WTC11 (cell line): ENCODE data around the gene TEX52. TPM values are rescaled to one million over a fixed set of nuclear protein-coding genes. Genes with fewer than 3 reads are reported as not detected.

ENCODE experiments used
- CREB1 ChIP-seq: sonication (generic); formaldehyde crosslinking; IDR thresholded peaks from 2 replicates; pipeline ENCODE4 v1.8.0; 2023; ENCODE audit warnings: mild to moderate bottlenecking, missing genetic modification reagents
- ELF4 ChIP-seq: sonication (generic); formaldehyde crosslinking; IDR thresholded peaks from 2 replicates; pipeline ENCODE4 v1.8.1; 2022; ENCODE audit warnings: low read depth, mild to moderate bottlenecking, moderate library complexity, missing genetic modification reagents
- FOXP1 ChIP-seq: sonication (generic); formaldehyde crosslinking; IDR thresholded peaks from 2 replicates; pipeline ENCODE4 v1.8.0; 2022; ENCODE audit warnings: missing genetic modification reagents, mild to moderate bottlenecking, moderate library complexity, borderline replicate concordance
- IRF2 ChIP-seq: sonication (generic); formaldehyde crosslinking; IDR thresholded peaks from 2 replicates; pipeline ENCODE4 v1.8.0; 2022; ENCODE audit warnings: low read depth, missing genetic modification reagents, borderline replicate concordance
- KAT7 ChIP-seq: sonication (generic); formaldehyde crosslinking; IDR thresholded peaks from 2 replicates; pipeline ENCODE4 v1.8.1; 2023; ENCODE audit warnings: missing genetic modification reagents, mild to moderate bottlenecking, borderline replicate concordance
- MYBL2 ChIP-seq: sonication (generic); formaldehyde crosslinking; IDR thresholded peaks from 2 replicates; pipeline ENCODE4 v1.8.1; 2023; ENCODE audit warnings: mild to moderate bottlenecking, moderate library complexity, missing genetic modification reagents
- NFYB ChIP-seq: sonication (generic); formaldehyde crosslinking; conservative IDR thresholded peaks from 2 replicates; pipeline ENCODE4 v1.8.0; 2022; ENCODE audit warnings: low read depth, missing genetic modification reagents
- TEAD1 ChIP-seq: sonication (generic); formaldehyde crosslinking; IDR thresholded peaks from 2 replicates; pipeline ENCODE4 v1.8.0; 2022; ENCODE audit warnings: mild to moderate bottlenecking, missing genetic modification reagents
- ZNF121 ChIP-seq: sonication (generic); formaldehyde crosslinking; IDR thresholded peaks from 2 replicates; pipeline ENCODE4 v1.8.0; 2023; ENCODE audit warnings: missing genetic modification reagents
- ZNF396 ChIP-seq: fragments of 250-450 bp; sonication (Bioruptor Pico); IDR thresholded peaks from 2 replicates; pipeline ENCODE4 v1.8.0; 2021; ENCODE audit warnings: mild to moderate bottlenecking, moderate library complexity, borderline replicate concordance
- ZNF671 ChIP-seq: fragments of 250-450 bp; sonication (Bioruptor Pico); IDR thresholded peaks from 2 replicates; pipeline ENCODE4 v1.8.0; 2021; ENCODE audit warnings: mild to moderate bottlenecking
- total RNA-seq: library from RNA; stranded (reverse); gene quantifications from 3 replicates; pipeline ENCODE4 v1.2.3, GENCODE V29; 2021
- TF ChIP-seq, protein P1 (sequence below): sonication (generic); formaldehyde crosslinking; IDR thresholded peaks from 2 replicates; pipeline ENCODE4 v1.8.1; 2022; ENCODE audit warnings: low read depth, mild to moderate bottlenecking, moderate library complexity, missing genetic modification reagents, borderline replicate concordance
- TF ChIP-seq, protein P2 (sequence below): sonication (generic); formaldehyde crosslinking; IDR thresholded peaks from 2 replicates; pipeline ENCODE4 v1.8.0; 2022; ENCODE audit warnings: missing genetic modification reagents
- TF ChIP-seq, protein P3 (sequence below): sonication (generic); formaldehyde crosslinking; IDR thresholded peaks from 2 replicates; pipeline ENCODE4 v1.8.1; 2023; ENCODE audit warnings: mild to moderate bottlenecking, missing genetic modification reagents
- TF ChIP-seq, protein P4 (sequence below): sonication (generic); formaldehyde crosslinking; conservative IDR thresholded peaks from 2 replicates; pipeline ENCODE4 v1.8.1; 2023; ENCODE audit warnings: mild to moderate bottlenecking, low read depth, missing genetic modification reagents, moderate library complexity
- TF ChIP-seq, protein P5 (sequence below): sonication (generic); formaldehyde crosslinking; conservative IDR thresholded peaks from 2 replicates; pipeline ENCODE4 v1.8.1; 2022; ENCODE audit warnings: mild to moderate bottlenecking, missing genetic modification reagents
- TF ChIP-seq, protein P6 (sequence below): fragments of 250-450 bp; sonication (Bioruptor Pico); IDR thresholded peaks from 2 replicates; pipeline ENCODE4 v1.9.0; 2021; ENCODE audit warnings: mild to moderate bottlenecking, borderline replicate concordance

The TEX52 gene
- total RNA-seq, 1 experiment from 2014 or later, result not detected

DNA sequence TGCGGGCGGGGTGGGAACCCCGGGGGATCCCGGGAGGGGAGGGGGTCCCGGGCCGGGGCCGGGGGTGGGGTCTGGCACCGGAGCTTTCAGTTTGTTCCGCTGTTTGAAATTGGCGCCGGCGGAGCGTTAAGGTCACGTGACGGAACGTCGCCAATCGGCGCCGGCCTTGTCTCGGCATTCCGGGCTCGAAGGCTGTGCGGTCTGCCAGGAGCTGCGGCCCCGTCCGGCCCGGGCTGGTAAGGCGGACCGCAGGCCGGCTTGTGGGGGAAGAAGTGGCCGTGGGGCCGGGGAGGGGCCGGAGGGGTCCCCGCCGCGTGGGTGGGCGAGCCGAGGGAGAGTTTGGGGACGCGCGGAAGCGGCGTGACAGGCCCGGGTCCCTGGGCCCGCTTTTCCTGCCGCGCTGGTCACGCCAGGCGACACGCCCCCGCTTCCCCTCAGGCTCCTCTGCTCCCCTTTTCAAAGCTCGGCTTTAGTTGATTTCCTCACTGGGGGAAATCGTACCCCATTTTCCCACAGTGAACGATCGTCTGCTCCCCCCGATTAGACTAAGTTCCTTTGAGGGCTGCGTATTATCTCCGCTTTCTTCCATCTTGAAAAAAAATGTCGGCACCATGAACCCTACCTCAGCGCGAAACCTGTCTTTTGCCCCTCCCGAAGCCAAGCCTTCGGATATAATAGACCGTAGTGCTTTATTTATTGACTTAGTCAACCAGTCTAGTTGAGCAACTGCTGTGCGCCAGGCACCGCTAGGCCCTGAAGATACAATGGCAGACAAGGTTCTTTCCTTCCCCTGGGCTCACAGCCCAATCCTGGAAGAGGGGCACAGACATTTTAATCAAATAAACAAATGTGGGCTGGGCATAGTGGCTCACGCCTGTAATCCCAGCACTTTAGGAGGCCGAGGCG, 20.5 kb upstream of the TEX52 start, which contains the start of the genes FOXM1 and RHNO1 (continued):
- TF ChIP-seq IRF2 (CRISPR knock-in tag) (no peak), FOXP1 (CRISPR knock-in tag) (no peak), ZNF671 (CRISPR knock-in tag) (no peak), MYBL2 (peak; percentile 99), CREB1 (CRISPR knock-in tag) (no peak), ZNF396 (CRISPR knock-in tag) (no peak), ZNF121 (CRISPR knock-in tag) (0 out of 2 replicates have a peak, but pooled peaks have one; percentile 12), NFYB (CRISPR knock-in tag) (0 out of 2 replicates have a peak, but pooled peaks have one; percentile 25), TEAD1 (CRISPR knock-in tag) (peak; percentile 51), KAT7 (CRISPR knock-in tag) (no peak), ELF4 (CRISPR knock-in tag) (no peak)
- TF ChIP-seq, protein P1, sequence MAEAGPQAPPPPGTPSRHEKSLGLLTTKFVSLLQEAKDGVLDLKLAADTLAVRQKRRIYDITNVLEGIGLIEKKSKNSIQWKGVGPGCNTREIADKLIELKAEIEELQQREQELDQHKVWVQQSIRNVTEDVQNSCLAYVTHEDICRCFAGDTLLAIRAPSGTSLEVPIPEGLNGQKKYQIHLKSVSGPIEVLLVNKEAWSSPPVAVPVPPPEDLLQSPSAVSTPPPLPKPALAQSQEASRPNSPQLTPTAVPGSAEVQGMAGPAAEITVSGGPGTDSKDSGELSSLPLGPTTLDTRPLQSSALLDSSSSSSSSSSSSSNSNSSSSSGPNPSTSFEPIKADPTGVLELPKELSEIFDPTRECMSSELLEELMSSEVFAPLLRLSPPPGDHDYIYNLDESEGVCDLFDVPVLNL (CRISPR knock-in tag), result peak; percentile 99
- TF ChIP-seq, protein P2, sequence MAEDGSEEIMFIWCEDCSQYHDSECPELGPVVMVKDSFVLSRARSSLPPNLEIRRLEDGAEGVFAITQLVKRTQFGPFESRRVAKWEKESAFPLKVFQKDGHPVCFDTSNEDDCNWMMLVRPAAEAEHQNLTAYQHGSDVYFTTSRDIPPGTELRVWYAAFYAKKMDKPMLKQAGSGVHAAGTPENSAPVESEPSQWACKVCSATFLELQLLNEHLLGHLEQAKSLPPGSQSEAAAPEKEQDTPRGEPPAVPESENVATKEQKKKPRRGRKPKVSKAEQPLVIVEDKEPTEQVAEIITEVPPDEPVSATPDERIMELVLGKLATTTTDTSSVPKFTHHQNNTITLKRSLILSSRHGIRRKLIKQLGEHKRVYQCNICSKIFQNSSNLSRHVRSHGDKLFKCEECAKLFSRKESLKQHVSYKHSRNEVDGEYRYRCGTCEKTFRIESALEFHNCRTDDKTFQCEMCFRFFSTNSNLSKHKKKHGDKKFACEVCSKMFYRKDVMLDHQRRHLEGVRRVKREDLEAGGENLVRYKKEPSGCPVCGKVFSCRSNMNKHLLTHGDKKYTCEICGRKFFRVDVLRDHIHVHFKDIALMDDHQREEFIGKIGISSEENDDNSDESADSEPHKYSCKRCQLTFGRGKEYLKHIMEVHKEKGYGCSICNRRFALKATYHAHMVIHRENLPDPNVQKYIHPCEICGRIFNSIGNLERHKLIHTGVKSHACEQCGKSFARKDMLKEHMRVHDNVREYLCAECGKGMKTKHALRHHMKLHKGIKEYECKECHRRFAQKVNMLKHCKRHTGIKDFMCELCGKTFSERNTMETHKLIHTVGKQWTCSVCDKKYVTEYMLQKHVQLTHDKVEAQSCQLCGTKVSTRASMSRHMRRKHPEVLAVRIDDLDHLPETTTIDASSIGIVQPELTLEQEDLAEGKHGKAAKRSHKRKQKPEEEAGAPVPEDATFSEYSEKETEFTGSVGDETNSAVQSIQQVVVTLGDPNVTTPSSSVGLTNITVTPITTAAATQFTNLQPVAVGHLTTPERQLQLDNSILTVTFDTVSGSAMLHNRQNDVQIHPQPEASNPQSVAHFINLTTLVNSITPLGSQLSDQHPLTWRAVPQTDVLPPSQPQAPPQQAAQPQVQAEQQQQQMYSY (CRISPR knock-in tag), result no peak
- TF ChIP-seq, protein P3, sequence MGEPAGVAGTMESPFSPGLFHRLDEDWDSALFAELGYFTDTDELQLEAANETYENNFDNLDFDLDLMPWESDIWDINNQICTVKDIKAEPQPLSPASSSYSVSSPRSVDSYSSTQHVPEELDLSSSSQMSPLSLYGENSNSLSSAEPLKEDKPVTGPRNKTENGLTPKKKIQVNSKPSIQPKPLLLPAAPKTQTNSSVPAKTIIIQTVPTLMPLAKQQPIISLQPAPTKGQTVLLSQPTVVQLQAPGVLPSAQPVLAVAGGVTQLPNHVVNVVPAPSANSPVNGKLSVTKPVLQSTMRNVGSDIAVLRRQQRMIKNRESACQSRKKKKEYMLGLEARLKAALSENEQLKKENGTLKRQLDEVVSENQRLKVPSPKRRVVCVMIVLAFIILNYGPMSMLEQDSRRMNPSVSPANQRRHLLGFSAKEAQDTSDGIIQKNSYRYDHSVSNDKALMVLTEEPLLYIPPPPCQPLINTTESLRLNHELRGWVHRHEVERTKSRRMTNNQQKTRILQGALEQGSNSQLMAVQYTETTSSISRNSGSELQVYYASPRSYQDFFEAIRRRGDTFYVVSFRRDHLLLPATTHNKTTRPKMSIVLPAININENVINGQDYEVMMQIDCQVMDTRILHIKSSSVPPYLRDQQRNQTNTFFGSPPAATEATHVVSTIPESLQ (CRISPR knock-in tag), result no peak
- TF ChIP-seq, protein P4, sequence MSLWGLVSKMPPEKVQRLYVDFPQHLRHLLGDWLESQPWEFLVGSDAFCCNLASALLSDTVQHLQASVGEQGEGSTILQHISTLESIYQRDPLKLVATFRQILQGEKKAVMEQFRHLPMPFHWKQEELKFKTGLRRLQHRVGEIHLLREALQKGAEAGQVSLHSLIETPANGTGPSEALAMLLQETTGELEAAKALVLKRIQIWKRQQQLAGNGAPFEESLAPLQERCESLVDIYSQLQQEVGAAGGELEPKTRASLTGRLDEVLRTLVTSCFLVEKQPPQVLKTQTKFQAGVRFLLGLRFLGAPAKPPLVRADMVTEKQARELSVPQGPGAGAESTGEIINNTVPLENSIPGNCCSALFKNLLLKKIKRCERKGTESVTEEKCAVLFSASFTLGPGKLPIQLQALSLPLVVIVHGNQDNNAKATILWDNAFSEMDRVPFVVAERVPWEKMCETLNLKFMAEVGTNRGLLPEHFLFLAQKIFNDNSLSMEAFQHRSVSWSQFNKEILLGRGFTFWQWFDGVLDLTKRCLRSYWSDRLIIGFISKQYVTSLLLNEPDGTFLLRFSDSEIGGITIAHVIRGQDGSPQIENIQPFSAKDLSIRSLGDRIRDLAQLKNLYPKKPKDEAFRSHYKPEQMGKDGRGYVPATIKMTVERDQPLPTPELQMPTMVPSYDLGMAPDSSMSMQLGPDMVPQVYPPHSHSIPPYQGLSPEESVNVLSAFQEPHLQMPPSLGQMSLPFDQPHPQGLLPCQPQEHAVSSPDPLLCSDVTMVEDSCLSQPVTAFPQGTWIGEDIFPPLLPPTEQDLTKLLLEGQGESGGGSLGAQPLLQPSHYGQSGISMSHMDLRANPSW (CRISPR knock-in tag), result no peak
- TF ChIP-seq, protein P5, sequence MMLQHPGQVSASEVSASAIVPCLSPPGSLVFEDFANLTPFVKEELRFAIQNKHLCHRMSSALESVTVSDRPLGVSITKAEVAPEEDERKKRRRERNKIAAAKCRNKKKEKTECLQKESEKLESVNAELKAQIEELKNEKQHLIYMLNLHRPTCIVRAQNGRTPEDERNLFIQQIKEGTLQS (CRISPR knock-in tag), result no peak
- TF ChIP-seq, protein P6, sequence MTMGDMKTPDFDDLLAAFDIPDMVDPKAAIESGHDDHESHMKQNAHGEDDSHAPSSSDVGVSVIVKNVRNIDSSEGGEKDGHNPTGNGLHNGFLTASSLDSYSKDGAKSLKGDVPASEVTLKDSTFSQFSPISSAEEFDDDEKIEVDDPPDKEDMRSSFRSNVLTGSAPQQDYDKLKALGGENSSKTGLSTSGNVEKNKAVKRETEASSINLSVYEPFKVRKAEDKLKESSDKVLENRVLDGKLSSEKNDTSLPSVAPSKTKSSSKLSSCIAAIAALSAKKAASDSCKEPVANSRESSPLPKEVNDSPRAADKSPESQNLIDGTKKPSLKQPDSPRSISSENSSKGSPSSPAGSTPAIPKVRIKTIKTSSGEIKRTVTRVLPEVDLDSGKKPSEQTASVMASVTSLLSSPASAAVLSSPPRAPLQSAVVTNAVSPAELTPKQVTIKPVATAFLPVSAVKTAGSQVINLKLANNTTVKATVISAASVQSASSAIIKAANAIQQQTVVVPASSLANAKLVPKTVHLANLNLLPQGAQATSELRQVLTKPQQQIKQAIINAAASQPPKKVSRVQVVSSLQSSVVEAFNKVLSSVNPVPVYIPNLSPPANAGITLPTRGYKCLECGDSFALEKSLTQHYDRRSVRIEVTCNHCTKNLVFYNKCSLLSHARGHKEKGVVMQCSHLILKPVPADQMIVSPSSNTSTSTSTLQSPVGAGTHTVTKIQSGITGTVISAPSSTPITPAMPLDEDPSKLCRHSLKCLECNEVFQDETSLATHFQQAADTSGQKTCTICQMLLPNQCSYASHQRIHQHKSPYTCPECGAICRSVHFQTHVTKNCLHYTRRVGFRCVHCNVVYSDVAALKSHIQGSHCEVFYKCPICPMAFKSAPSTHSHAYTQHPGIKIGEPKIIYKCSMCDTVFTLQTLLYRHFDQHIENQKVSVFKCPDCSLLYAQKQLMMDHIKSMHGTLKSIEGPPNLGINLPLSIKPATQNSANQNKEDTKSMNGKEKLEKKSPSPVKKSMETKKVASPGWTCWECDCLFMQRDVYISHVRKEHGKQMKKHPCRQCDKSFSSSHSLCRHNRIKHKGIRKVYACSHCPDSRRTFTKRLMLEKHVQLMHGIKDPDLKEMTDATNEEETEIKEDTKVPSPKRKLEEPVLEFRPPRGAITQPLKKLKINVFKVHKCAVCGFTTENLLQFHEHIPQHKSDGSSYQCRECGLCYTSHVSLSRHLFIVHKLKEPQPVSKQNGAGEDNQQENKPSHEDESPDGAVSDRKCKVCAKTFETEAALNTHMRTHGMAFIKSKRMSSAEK, result no peak
- TF ChIP-seq, all 79 proteins: peak for 26
